ENCODE results near the gene ABCB6.
A peak's percentile ranks its signal among the peaks of the same experiment; 100 is the strongest.
"Not testable (repeated sequence)": the region's sequence is repeated elsewhere in the genome, so short reads cannot be mapped to it uniquely, and the experiment has no call there.

The ABCB6 gene

GRCh38 chr2:219213486-219214071, 5.2 kb downstream of the ABCB6 start:
- no peak for DNase-seq (ENCODE audit: low spot score)

- DNase-seq (ENCODE audit: low spot score): no peak
These were observed 5.7 kb downstream of the ABCB6 start for GRCh38 chr2:219213026-219213415.

GRCh38 chr2:219210886-219211362, 7.8 kb downstream of the ABCB6 start:
- DNase-seq (ENCODE audit: low spot score): peak; percentile 7

- peak; percentile 5 for DNase-seq (ENCODE audit: low spot score)
These were observed 8.4 kb downstream of the ABCB6 start for GRCh38 chr2:219210196-219210885.

GRCh38 chr2:219209236-219210195, 9.2 kb downstream of the ABCB6 start:
- peak; percentile 9 for DNase-seq (ENCODE audit: low spot score)

- peak; percentile 46 for DNase-seq (ENCODE audit: low spot score)
These were observed 10.6 kb downstream of the ABCB6 start for GRCh38 chr2:219207884-219208740.

GRCh38 chr2:219207134-219207883, 11.4 kb downstream of the ABCB6 start:
- no peak for DNase-seq (ENCODE audit: low spot score)

- peak; percentile 96 for DNase-seq (ENCODE audit: low spot score)
These were observed 12.2 kb downstream of the ABCB6 start, which contains the start of gene ZFAND2B for GRCh38 chr2:219206328-219207133. Gene ZFAND2B (plus strand): TSS chr2:219206782. CDS start chr2:219206988, 206 bp downstream.

GRCh38 chr2:219205981-219206327, 12.8 kb downstream of the ABCB6 start:
- no peak for DNase-seq (ENCODE audit: low spot score)

- DNase-seq (ENCODE audit: low spot score): peak; percentile 5
These were observed 13.6 kb downstream of the ABCB6 start for GRCh38 chr2:219205165-219205538.

- DNase-seq (ENCODE audit: low spot score): peak; percentile 5
These were observed 14.2 kb downstream of the ABCB6 start for GRCh38 chr2:219204425-219205164.

GRCh38 chr2:219201331-219201730, 17.4 kb downstream of the ABCB6 start:
- not testable (repeated sequence) for DNase-seq (ENCODE audit: low spot score)

GRCh38 chr2:219200502-219201326, 18.0 kb downstream of the ABCB6 start:
- peak; percentile 2 for DNase-seq (ENCODE audit: low spot score)

- DNase-seq (ENCODE audit: low spot score): peak; percentile 3
These were observed 19.1 kb downstream of the ABCB6 start for GRCh38 chr2:219199470-219200211.

GRCh38 chr2:219198974-219199373, 19.8 kb downstream of the ABCB6 start:
- peak; percentile 2 for DNase-seq (ENCODE audit: low spot score)

- DNase-seq (ENCODE audit: low spot score): no peak
These were observed 21.4 kb downstream of the ABCB6 start for GRCh38 chr2:219197388-219197787.

- peak; percentile 3 for DNase-seq (ENCODE audit: low spot score)
These were observed 31.9 kb downstream of the ABCB6 start for GRCh38 chr2:219186754-219187456.

Data from hematopoietic multipotent progenitor cell treated with erythropoietin and hydrocortisone succinate and interleukin-3 and kit ligand, for 17 days (in vitro differentiated cells).